Body of pancreas (tissue), 4 donors: ENCODE data around the gene ZFP42. TPM values are rescaled to one million over a fixed set of nuclear protein-coding genes. Genes with fewer than 3 reads are reported as not detected.
"Not testable (repeated sequence)": the region's sequence is repeated elsewhere in the genome, so short reads cannot be mapped to it uniquely, and the experiment has no call there.

ENCODE experiments used
- ATAC-seq: fragments of 150-250 bp; one replicate; pipeline ENCODE4 v1.9.1; 2016
- DNase-seq, 4 donors: peaks; one replicate each; pipeline ENCODE4 v3.0.0-alpha.2; 2019
- H3K27ac ChIP-seq, 4 donors: fragments of 200-600 bp; sonication (generic); 1 replicate in 3 of 4; 2 replicates in 1 of 4; pipeline versions ENCODE4 v1.5.1 to v1.6.1; 2016 to 2019; ENCODE audit warnings: mild to moderate bottlenecking in 1 of 4, mixed read lengths in 1 of 4, moderate library complexity in 1 of 4
- H3K27me3 ChIP-seq, 2 donors: fragments of 200-600 bp; sonication (generic); one replicate each; pipeline ENCODE4 v1.6.0; 2016; ENCODE audit warnings: mild to moderate bottlenecking in 1 of 2
- H3K36me3 ChIP-seq, 2 donors: fragments of 200-600 bp; sonication (generic); replicated peaks in 1 of 2; 2 replicates each; pipeline ENCODE4 v1.5.1; 2016; ENCODE audit warnings: low read depth in 2 of 2; ENCODE audit not compliant: insufficient read depth in 1 of 2
- H3K4me1 ChIP-seq: fragments of 200-600 bp; sonication (generic); one replicate; pipeline ENCODE4 v1.6.0; 2016
- H3K4me3 ChIP-seq, 2 donors: fragments of 200-600 bp; sonication (generic); 1 replicate in 1 of 2; 2 replicates in 1 of 2; pipeline ENCODE4 v1.5.1; 2016 to 2019
- H3K9me3 ChIP-seq, 3 donors: fragments of 200-600 bp; sonication (generic); 1 replicate in 2 of 3; 2 replicates in 1 of 3; pipeline ENCODE4 v1.5.1; 2016
- POLR2A ChIP-seq, 3 donors: fragments of 450-650 bp; IDR thresholded peaks; one replicate each; pipeline ENCODE4 v1.6.1; 2016; ENCODE audit warnings: antibody characterized with exemption in 3 of 3, mild to moderate bottlenecking in 2 of 3
- WGBS, 2 donors: methylation state at CpG; one replicate each; pipeline ENCODE4 v1.1.5; 2017; 5-methylcytosine and 5-hydroxymethylcytosine counted together
- intact Hi-C: fragments of 100-400 bp; cut with DNase I; formaldehyde crosslinking; loops from one replicate; pipeline ENCODE4 v1.15.1; 2023
- total RNA-seq, 2 donors: library from RNA; depleted of rRNA; stranded (reverse); fragments of >200 nt; gene quantifications; one replicate each; pipeline ENCODE4 v1.1.0, GENCODE V29; 2016
- TF ChIP-seq, protein P1 (sequence below), 7 experiments: fragments of 450-650 bp in 4 of 7; fragments of 200-600 bp in 3 of 7; sonication (generic) in 3 of 7; IDR thresholded peaks; one replicate each; pipeline ENCODE4 v1.5.1; 2016 to 2019; ENCODE audit warnings: antibody characterized with exemption in 7 of 7

Gene ZFP42
- total RNA-seq, 2 donors from 2014 or later, result 0.26 TPM; not detected in 1

DNA sequence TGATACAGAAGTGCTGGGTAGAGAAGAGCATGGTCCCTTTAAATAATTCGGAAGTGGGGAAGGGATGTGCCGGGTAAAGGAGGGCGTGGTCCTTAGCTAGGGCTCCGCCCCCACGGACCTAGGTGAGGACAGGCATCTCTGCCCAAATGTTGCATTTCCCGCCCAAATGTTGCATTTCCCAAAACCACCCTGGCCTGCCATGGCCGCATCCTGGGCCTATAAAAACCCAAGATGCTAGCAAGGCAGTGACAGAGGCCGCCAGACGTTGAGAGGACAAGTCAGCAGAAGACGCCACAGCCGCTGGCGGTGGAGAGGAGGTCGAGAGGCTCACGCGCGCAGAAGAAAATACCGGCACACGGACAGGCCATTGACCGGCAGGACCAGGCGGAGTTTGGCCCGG, 46.1 kb downstream of the ZFP42 start:
- ATAC-seq (no peak), DNase-seq (no peak)
- Histone ChIP-seq H3K4me1 (no peaks in the 10 kb centered on the region), H3K27ac (no peak overlapping the region), H3K9me3 (no peaks in the 10 kb centered on the region), H3K36me3 (no peaks in the 10 kb centered on the region), H3K27me3 (no peaks in the 10 kb centered on the region), H3K4me3 (no peak overlapping the region)
- WGBS, 2 donors, result 81 to 82% methylated on average over 21 of the region's 21 CpGs
- intact Hi-C loops, result no loop called here
- TF ChIP-seq, protein P1, sequence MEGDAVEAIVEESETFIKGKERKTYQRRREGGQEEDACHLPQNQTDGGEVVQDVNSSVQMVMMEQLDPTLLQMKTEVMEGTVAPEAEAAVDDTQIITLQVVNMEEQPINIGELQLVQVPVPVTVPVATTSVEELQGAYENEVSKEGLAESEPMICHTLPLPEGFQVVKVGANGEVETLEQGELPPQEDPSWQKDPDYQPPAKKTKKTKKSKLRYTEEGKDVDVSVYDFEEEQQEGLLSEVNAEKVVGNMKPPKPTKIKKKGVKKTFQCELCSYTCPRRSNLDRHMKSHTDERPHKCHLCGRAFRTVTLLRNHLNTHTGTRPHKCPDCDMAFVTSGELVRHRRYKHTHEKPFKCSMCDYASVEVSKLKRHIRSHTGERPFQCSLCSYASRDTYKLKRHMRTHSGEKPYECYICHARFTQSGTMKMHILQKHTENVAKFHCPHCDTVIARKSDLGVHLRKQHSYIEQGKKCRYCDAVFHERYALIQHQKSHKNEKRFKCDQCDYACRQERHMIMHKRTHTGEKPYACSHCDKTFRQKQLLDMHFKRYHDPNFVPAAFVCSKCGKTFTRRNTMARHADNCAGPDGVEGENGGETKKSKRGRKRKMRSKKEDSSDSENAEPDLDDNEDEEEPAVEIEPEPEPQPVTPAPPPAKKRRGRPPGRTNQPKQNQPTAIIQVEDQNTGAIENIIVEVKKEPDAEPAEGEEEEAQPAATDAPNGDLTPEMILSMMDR (IDR thresholded peaks at IDR 0.05), result no peak
- TF ChIP-seq POLR2A (IDR thresholded peaks at IDR 0.05), result no peak

DNA sequence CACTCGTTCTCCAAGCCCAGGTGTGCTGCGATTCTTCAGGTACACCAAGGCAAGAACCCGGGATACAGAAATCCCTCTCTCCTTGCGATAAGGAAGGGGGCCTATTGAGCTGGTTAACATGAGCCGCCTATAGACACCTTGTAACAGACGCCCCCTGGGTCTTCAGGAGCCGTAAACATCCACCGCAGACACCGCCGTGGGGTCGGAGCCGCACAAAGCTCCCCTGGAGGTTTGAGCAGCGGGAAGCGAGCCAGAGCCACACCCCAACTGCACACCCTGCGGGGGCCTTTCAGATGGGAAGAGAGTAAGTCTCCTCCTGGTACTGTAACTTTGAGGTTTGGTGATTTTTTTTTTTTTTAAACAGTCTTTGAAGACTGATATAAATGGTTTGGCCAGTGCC, 46.6 kb downstream of the ZFP42 start:
- 70 to 80% methylated on average over 7 to 15 of the region's 15 CpGs for WGBS, 2 donors
- Histone ChIP-seq H3K4me1 (no peaks in the 10 kb centered on the region), H3K27me3 (no peaks in the 10 kb centered on the region), H3K9me3 (no peaks in the 10 kb centered on the region), H3K27ac (no peak overlapping the region), H3K4me3 (no peak overlapping the region), H3K36me3 (no peaks in the 10 kb centered on the region)
- no peak for ATAC-seq
- intact Hi-C loops, result no loop called here
- DNase-seq, result no peak
- TF ChIP-seq, protein P1 (IDR thresholded peaks at IDR 0.05), result no peak
- TF ChIP-seq POLR2A (IDR thresholded peaks at IDR 0.05), result no peak

DNA sequence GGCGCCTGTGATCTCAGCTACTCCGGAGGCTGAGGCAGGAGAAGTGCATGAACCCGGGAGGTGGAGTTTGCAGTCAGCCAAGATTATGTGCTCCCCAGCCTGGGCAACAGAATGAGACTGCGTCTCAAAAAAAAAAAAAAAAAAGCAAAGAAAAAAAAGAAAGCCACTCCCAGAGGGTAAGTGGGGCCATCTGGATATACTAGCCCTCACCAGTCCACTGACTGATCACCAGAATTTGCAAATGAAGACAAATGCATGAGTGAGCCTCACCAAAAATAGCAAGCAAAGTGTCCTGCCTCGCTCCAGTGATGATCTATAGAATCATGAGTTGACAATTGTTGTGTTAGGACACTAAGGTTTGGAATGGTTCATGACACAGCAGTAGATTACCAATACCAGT, 47.6 kb downstream of the ZFP42 start:
- no peak overlapping the region for H3K27ac ChIP-seq
- DNase-seq (no peak), ATAC-seq (no peak)
- intact Hi-C loops, result no loop called here
- TF ChIP-seq, protein P1 (IDR thresholded peaks at IDR 0.05), result no peak
- H3K4me3 ChIP-seq, result no peak overlapping the region
- H3K9me3 ChIP-seq, result no peaks in the 10 kb centered on the region
- H3K36me3 ChIP-seq, result no peaks in the 10 kb centered on the region
- no peaks in the 10 kb centered on the region for H3K27me3 ChIP-seq
- no peaks in the 10 kb centered on the region for H3K4me1 ChIP-seq
- 81 to 86% methylated on average over 5 of the region's 5 CpGs for WGBS, 2 donors

- DNase-seq, H3K27me3 ChIP-seq, ATAC-seq, H3K4me3 ChIP-seq, H3K4me1 ChIP-seq, intact Hi-C loops, H3K9me3 ChIP-seq, H3K27ac ChIP-seq, H3K36me3 ChIP-seq: not testable (repeated sequence)
- WGBS, 2 donors, result 75 to 84% methylated on average over 10 of the region's 10 CpGs
Measured at GRCh38 chr4:188045461-188045860, 49.9 kb downstream of the ZFP42 start.

GRCh38 chr4:188046657-188047056, 51.1 kb downstream of the ZFP42 start:
- TF ChIP-seq, protein P1 (IDR thresholded peaks at IDR 0.05), result no peak
- no peak for TF ChIP-seq POLR2A (IDR thresholded peaks at IDR 0.05)
- no peaks in the 10 kb centered on the region for H3K9me3 ChIP-seq
- H3K4me1 ChIP-seq, result no peaks in the 10 kb centered on the region
- no peaks in the 10 kb centered on the region for H3K27me3 ChIP-seq
- no peaks in the 10 kb centered on the region for H3K36me3 ChIP-seq
- ATAC-seq (no peak), DNase-seq (no peak)
- no peak overlapping the region for H3K4me3 ChIP-seq
- intact Hi-C loops, result no loop called here
- 25 to 27% methylated on average over 3 of the region's 3 CpGs for WGBS, 2 donors
- H3K27ac ChIP-seq, result no peak overlapping the region
